Stimulated activated CD8-positive, alpha-beta memory T cell treated with anti-CD3 and anti-CD28 coated beads, Interleukin-4, amount 100 ng/mL, for 48 hours (primary cell): ENCODE measurements around the gene TTL.

Experiments
- DNase-seq: peaks from one replicate; pipeline ENCODE4 v3.0.0-alpha.2; 2020

TTL gene

DNA sequence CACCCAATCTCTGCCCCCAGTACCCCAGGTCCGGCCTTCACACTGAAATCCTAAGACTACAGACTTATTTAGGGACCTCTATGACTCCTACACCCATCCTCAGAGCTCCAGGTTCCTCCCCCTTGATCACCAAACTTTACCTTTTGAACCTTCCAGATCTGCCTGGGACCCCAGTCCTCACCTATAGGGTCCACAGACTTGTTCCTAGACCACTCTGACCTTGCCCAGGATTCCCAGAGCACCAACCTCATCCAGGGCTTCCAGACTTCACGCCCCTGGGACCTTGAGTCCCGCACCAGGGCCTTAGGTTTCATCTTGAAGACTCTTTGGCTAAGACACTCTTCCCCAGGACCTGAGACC, 102.9 kb downstream of the TTL start:
- no peak for DNase-seq

DNA sequence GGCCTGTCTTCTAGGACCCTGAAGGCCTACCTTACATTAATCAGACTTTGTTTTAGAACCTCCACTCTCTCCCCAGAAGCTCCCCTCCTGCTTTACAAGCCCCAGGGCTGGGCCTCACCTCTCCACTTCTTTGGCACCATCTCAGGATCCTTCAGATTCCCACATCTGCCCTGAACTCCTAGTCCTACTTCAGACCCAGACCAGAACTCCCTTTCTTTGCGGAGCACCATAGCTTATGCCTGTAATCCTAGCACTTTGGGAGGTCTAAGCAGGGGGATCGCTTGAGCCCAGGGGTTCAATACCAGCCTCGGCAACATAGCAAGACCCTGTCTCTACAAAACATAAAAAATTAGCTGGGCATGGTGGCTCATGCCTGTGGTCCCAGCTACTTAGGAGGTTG, 103.4 kb downstream of the TTL start:
- no peak for DNase-seq

DNA sequence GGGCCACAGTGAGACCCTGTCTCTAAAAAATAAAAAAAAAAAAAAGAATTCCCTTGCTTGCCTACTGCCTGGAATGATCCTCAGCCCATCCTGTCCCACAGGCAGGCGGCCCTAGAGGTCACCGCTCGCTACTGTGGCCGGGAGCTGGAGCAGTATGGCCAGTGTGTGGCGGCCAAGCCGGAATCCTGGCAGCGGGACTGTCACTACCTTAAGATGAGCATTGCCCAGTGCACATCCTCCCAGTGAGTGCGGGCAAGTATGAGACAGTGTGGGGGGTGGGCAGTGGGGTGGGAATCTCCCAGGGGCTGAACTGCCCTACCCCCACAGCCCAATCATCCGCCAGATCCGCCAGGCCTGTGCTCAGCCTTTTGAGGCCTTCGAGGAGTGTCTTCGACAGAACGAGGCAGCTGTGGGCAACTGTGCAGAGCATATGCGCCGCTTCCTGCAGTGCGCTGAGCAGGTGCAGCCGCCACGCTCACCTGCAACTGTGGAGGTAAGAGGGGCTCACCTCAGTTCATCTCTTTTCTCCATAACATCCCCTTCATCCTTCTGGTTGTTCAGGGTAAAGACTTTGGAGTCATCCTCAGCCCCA, 104.0 kb downstream of the TTL start:
- no peak for DNase-seq

- DNase-seq, result no peak
These were observed 106.7 kb downstream of the TTL start for GRCh38 chr2:112588611-112589045.
